Fibroblast of skin of abdomen (primary cell): ENCODE data around the gene PSG5.
"Not testable (repeated sequence)": the region's sequence is repeated elsewhere in the genome, so short reads cannot be mapped to it uniquely, and the experiment has no call there.

Source experiments
- DNase-seq: peaks from one replicate; pipeline ENCODE4 v3.0.0-alpha.2; 2013

PSG5 gene

GRCh38 chr19:43181869-43182771 lies 4.2 kb downstream of the PSG5 start:
- peak; percentile 91 for DNase-seq

- DNase-seq: not testable (repeated sequence)
Observed at GRCh38 chr19:43179569-43180147, 6.7 kb downstream of the PSG5 start.

GRCh38 chr19:43178577-43178976 lies 7.8 kb downstream of the PSG5 start:
- not testable (repeated sequence) for DNase-seq

GRCh38 chr19:43165906-43166305 lies 20.4 kb downstream of the PSG5 start:
- DNase-seq: not testable (repeated sequence)

- not testable (repeated sequence) for DNase-seq
Observed at GRCh38 chr19:43163135-43163534, 23.2 kb downstream of the PSG5 start.

- not testable (repeated sequence) for DNase-seq
Observed at GRCh38 chr19:43162261-43162660, 24.1 kb downstream of the PSG5 start.

- DNase-seq: no peak
Observed at GRCh38 chr19:43152214-43152613, 34.1 kb downstream of the PSG5 start.

- peak; percentile 13 for DNase-seq
Observed at GRCh38 chr19:43149788-43150187, 36.5 kb downstream of the PSG5 start.

- DNase-seq: peak; percentile 31
Observed at GRCh38 chr19:43148233-43148632, 38.1 kb downstream of the PSG5 start.

GRCh38 chr19:43141763-43142162 lies 44.6 kb downstream of the PSG5 start:
- DNase-seq: not testable (repeated sequence)

GRCh38 chr19:43132696-43133095 lies 53.6 kb downstream of the PSG5 start:
- DNase-seq: no peak

- not testable (repeated sequence) for DNase-seq
Observed at GRCh38 chr19:43131281-43131842, 55.0 kb downstream of the PSG5 start.

GRCh38 chr19:43129197-43129596 lies 57.1 kb downstream of the PSG5 start:
- not testable (repeated sequence) for DNase-seq

- DNase-seq: peak; percentile 93
Observed at GRCh38 chr19:43127336-43127735, 59.0 kb downstream of the PSG5 start.

GRCh38 chr19:43126720-43127119 lies 59.6 kb downstream of the PSG5 start:
- DNase-seq: no peak

- DNase-seq: no peak
Observed at GRCh38 chr19:43124360-43124759, 62.0 kb downstream of the PSG5 start.

- DNase-seq: peak; percentile 81
Observed at GRCh38 chr19:43120433-43121026, 65.8 kb downstream of the PSG5 start.

GRCh38 chr19:43119526-43119925 lies 66.8 kb downstream of the PSG5 start:
- not testable (repeated sequence) for DNase-seq
